ENCODE results near the gene POLA1.

Gene POLA1

GRCh38 chrX:25029288-25029825 lies 335.6 kb downstream of the POLA1 start:
- no peak for TF ChIP-seq YY1 (IDR thresholded peaks at IDR 0.05; ENCODE audit: low read depth)
- TF ChIP-seq CEBPB (IDR thresholded peaks at IDR 0.05) = no peak
- TF ChIP-seq TCF12 (IDR thresholded peaks at IDR 0.05; ENCODE audit: low read depth) = no peak
- no peak for TF ChIP-seq FOXM1 (IDR thresholded peaks at IDR 0.05; ENCODE audit: borderline replicate concordance, low read depth)
- no peak for TF ChIP-seq NFIC (IDR thresholded peaks at IDR 0.05)
- no peak for TF ChIP-seq ZBTB7A (IDR thresholded peaks at IDR 0.05; ENCODE audit: low read depth)
- no peak for TF ChIP-seq EP300 (IDR thresholded peaks at IDR 0.05; ENCODE audit: borderline replicate concordance)
- TF ChIP-seq TAF1 (IDR thresholded peaks at IDR 0.05; ENCODE audit: low read depth) = no peak
- TF ChIP-seq CREB1 (IDR thresholded peaks at IDR 0.05; ENCODE audit: low read depth) = no peak
- TF ChIP-seq EGR1 (IDR thresholded peaks at IDR 0.05) = no peak
- TF ChIP-seq USF1 (IDR thresholded peaks at IDR 0.05) = no peak
- no peak for TF ChIP-seq RAD21 (IDR thresholded peaks at IDR 0.05; ENCODE audit: low read depth)
- no peak for TF ChIP-seq TEAD4 (IDR thresholded peaks at IDR 0.05)
- TF ChIP-seq MAX (IDR thresholded peaks at IDR 0.05) = no peak

- TF ChIP-seq EGR1 (IDR thresholded peaks at IDR 0.05) (no peak), RAD21 (IDR thresholded peaks at IDR 0.05; ENCODE audit: low read depth) (peak; percentile 5; the same call in 1 of the 2 replicates)
Measured at GRCh38 chrX:25034889-25035288, 341.2 kb downstream of the POLA1 start.

GRCh38 chrX:25039036-25039435 lies 345.3 kb downstream of the POLA1 start:
- TF ChIP-seq USF1 (IDR thresholded peaks at IDR 0.05) (no peak), TAF1 (IDR thresholded peaks at IDR 0.05; ENCODE audit: low read depth) (no peak), RAD21 (IDR thresholded peaks at IDR 0.05; ENCODE audit: low read depth) (no peak), CEBPB (IDR thresholded peaks at IDR 0.05) (no peak), NFIC (IDR thresholded peaks at IDR 0.05) (no peak), TCF12 (IDR thresholded peaks at IDR 0.05; ENCODE audit: low read depth) (no peak), FOXM1 (IDR thresholded peaks at IDR 0.05; ENCODE audit: borderline replicate concordance, low read depth) (no peak), YY1 (IDR thresholded peaks at IDR 0.05; ENCODE audit: low read depth) (no peak), EP300 (IDR thresholded peaks at IDR 0.05; ENCODE audit: borderline replicate concordance) (no peak), REST (IDR thresholded peaks at IDR 0.05; ENCODE audit: low read depth) (no peak), ZBTB7A (IDR thresholded peaks at IDR 0.05; ENCODE audit: low read depth) (no peak), MAX (IDR thresholded peaks at IDR 0.05) (no peak), CREB1 (IDR thresholded peaks at IDR 0.05; ENCODE audit: low read depth) (no peak), EGR1 (IDR thresholded peaks at IDR 0.05) (no peak)

GRCh38 chrX:25043192-25043591 lies 349.5 kb downstream of the POLA1 start:
- TF ChIP-seq REST (IDR thresholded peaks at IDR 0.05; ENCODE audit: low read depth) = no peak
- TF ChIP-seq MAX (IDR thresholded peaks at IDR 0.05) = no peak
- no peak for TF ChIP-seq YY1 (IDR thresholded peaks at IDR 0.05; ENCODE audit: low read depth)
- no peak for TF ChIP-seq EGR1 (IDR thresholded peaks at IDR 0.05)
- no peak for TF ChIP-seq RAD21 (IDR thresholded peaks at IDR 0.05; ENCODE audit: low read depth)
- no peak for TF ChIP-seq TCF12 (IDR thresholded peaks at IDR 0.05; ENCODE audit: low read depth)
- TF ChIP-seq NFIC (IDR thresholded peaks at IDR 0.05) = no peak
- TF ChIP-seq TEAD4 (IDR thresholded peaks at IDR 0.05) = no peak
- TF ChIP-seq FOXM1 (IDR thresholded peaks at IDR 0.05; ENCODE audit: borderline replicate concordance, low read depth) = no peak
- TF ChIP-seq USF1 (IDR thresholded peaks at IDR 0.05) = no peak
- TF ChIP-seq TAF1 (IDR thresholded peaks at IDR 0.05; ENCODE audit: low read depth) = no peak
- TF ChIP-seq CREB1 (IDR thresholded peaks at IDR 0.05; ENCODE audit: low read depth) = no peak
- no peak for TF ChIP-seq CEBPB (IDR thresholded peaks at IDR 0.05)
- TF ChIP-seq EP300 (IDR thresholded peaks at IDR 0.05; ENCODE audit: borderline replicate concordance) = no peak
- TF ChIP-seq ZBTB7A (IDR thresholded peaks at IDR 0.05; ENCODE audit: low read depth) = no peak

Measured in Ishikawa (cell line).